NCI-H748 (cell line): ENCODE data around the gene ARID4A.
A peak's percentile ranks its signal among the peaks of the same experiment; 100 is the strongest.
"Not testable (repeated sequence)": the region's sequence is repeated elsewhere in the genome, so short reads cannot be mapped to it uniquely, and the experiment has no call there.

Experiments
- DNase-seq: peaks from one replicate; lab custom pipeline; 2025; ENCODE audit not compliant: unreplicated experiment; lab: John Stamatoyannopoulos, UW

ARID4A gene, protein sequence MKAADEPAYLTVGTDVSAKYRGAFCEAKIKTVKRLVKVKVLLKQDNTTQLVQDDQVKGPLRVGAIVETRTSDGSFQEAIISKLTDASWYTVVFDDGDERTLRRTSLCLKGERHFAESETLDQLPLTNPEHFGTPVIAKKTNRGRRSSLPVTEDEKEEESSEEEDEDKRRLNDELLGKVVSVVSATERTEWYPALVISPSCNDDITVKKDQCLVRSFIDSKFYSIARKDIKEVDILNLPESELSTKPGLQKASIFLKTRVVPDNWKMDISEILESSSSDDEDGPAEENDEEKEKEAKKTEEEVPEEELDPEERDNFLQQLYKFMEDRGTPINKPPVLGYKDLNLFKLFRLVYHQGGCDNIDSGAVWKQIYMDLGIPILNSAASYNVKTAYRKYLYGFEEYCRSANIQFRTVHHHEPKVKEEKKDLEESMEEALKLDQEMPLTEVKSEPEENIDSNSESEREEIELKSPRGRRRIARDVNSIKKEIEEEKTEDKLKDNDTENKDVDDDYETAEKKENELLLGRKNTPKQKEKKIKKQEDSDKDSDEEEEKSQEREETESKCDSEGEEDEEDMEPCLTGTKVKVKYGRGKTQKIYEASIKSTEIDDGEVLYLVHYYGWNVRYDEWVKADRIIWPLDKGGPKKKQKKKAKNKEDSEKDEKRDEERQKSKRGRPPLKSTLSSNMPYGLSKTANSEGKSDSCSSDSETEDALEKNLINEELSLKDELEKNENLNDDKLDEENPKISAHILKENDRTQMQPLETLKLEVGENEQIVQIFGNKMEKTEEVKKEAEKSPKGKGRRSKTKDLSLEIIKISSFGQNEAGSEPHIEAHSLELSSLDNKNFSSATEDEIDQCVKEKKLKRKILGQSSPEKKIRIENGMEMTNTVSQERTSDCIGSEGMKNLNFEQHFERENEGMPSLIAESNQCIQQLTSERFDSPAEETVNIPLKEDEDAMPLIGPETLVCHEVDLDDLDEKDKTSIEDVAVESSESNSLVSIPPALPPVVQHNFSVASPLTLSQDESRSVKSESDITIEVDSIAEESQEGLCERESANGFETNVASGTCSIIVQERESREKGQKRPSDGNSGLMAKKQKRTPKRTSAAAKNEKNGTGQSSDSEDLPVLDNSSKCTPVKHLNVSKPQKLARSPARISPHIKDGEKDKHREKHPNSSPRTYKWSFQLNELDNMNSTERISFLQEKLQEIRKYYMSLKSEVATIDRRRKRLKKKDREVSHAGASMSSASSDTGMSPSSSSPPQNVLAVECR

DNA sequence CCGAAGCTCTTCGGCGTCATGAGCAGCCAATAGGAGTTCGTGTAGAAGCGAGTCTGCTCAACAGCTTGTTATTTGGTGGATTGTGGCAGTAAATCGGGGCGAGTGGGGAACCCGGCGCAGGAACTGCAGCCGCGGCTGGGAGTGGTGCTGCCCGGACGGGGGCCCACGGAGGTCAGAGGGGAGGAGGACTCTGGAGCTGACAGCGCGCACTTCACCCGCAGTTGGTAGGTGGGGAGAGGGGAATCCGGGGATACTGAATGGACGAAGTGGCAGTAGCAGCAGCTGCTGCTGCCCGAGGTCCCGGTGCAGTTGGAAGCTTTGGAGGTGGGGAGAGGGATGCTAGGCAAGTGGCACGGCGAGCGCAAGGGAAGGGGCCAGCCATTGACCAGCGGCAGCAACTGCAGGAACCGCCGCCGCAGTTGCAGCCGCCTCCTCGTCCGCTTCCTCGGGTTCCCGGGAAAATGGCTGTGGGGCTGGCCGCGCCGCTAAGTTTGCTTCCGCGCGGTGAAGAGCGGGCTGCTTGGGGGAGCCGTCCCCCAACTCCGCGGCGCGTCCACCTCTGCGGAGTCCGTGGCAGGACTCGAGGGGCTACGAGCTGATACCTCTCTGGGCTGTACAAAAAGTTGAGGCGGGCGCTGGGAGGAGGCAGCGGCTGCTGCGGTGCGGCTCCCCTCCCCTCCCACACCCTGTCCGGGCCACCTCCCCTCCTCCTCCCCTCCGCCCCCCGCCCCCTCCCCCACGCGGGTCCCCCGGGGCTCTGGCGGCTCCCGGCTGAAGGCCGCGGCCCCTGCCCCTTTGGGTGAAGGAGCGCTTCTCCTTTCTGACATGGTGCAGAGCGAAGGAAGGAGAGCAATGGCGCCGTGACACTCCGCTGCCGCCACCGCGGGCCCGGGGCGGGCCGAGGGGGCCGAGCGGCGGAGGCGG is at the start of gene ARID4A:
ARID4A (plus strand) TSS at position 79 of the 924 bp plus-strand sequence. CDS start 1,300 bp downstream, outside the sequence.
- peak; percentile 36 for DNase-seq

DNA sequence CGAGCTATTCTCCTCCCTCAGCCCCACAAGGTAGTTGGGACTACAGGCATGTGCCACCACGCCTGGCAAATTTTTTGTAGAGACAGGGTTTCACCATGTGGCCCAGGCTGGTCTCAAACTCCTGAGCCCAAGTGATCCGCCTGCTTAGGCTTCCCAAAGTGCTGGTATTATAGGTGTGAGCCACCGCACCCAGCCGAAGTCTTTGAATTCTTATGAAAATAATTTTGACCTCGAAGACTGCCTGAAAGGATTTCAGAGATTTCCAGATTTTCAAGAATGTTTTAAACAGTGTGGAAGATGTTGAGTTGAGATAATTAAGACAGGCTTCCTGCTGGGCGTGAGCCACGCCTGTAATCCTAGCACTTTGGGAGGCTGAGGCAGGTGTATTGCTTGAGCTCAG is 48.7 kb upstream of the ARID4A start:
- DNase-seq = no peak

DNA sequence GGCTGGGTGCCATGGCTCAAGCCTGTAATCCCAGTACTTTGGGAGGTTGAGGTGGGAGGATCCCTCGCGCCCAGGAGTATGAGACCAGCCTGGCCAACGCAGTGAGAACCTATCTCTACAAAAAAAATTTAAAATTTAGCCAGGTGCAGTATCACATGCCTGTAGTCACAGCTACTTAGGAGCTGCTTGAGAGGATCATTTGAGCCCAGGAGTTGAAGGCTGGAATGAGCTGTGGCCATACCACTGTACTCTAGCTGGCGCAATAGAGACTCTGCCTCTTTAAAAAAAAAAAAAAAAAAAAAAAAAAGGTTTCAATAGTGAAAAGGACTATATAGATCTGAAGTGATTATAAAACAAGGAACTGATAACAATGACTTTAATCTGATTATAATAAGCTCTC is 40.2 kb upstream of the ARID4A start:
- DNase-seq = no peak

DNA sequence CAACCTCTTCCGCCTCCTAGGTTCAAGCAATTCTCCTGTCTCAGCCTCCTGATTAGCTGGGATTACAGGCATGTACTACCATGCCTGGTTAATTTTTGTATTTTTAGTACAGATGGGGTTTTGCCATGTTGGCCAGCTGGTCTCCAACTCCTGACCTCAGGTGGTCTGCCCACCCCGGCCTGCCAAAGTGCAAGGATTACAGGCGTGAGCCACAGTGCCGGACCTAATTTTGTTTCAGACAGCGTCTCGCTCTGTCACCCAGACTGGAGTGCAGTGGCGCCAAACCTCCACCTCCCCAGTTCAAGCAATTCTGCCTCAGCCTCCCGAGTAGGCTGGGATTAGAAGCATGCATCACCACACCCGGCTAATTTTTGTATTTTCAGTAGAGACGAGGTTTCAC is 36.4 kb upstream of the ARID4A start:
- not testable (repeated sequence) for DNase-seq

DNA sequence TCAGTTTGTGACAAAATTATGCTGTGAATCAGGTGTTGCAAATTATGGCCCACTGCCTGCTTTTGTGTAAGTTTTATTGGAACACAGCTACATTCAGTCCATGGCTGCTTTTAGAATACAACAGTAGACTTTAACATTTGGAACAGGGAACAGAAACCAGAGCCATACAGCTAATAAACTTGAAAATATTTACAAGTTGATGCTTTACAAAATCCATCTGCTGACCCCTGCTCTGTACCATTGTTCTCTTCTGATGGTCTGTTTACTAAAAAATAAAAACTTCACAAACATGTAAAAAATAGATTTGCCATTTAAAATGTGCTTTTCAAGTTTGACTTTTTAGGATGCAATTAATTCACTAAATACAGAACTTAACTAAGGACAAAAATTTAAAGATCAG is 33.0 kb upstream of the ARID4A start:
- no peak for DNase-seq

DNA sequence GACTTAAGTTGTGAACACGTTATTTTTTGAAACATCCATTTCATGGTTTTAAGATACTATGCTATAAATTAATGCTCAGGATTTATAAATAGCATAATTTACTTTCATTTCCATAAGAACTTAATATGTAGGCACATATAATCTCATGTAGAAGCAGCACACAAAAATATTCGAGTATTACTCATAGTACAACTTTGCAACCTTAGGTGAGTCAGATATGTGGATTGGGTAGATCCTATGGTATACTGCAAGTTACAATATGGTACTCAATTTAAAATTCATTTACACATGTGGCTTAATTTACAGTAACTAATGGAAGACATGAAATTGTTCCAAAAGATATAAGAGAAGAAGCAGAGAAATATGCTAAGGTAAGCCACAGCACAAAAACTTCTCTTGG is 27.7 kb upstream of the ARID4A start:
- no peak for DNase-seq

DNA sequence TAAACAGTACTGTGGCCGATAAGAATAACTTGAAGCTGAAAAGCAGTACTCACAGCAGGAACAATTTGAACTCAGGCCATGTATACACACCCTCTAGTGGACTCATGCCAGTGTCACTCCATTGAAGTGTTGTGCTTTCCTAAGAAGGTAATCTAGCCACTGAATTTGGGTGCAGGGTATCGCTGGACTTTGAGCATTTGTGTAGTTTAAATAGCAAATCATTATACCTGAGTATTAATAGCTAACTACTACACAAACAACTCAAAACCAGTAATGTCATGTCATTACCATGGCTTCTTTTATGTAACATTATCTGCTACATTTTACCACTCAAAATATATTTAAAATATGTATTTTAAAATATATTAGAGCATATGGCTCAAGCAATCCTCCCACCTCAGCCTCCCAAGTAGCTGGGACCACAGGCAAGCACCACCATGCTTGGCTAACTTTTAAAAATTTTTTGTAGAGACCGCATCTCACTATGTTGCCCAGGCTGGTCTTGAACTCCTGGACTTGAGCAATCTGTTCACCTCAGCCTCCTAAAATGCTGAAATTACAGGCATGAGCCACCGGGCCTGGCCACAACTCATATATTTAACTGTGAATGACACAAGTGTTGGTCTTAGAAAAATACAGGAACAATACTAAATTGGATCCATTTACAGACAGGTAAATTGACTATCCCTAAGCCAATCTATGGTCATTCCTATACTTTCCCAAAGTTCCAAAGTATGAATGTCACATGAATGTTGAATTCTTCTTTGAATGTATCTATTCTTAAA is 25.6 kb upstream of the ARID4A start:
- DNase-seq = no peak

DNA sequence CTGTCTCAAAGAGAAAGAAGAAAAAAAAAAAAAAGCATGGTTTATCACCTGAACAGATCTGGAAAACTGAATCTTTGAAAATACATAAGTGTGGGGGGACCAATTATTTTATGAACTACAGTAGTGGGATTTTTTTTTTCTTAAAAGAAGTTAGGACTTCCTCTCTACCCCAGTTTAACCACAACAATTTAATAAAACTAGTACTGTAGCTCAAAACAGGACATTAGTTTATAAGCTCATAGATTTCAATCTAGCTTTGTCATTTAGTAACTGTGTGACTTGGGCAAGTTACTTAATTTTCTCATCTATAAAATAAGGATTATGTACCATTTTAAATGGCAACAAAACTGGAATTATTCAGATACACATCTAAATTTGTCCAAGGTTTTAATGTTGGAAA is 23.5 kb upstream of the ARID4A start:
- no peak for DNase-seq

DNA sequence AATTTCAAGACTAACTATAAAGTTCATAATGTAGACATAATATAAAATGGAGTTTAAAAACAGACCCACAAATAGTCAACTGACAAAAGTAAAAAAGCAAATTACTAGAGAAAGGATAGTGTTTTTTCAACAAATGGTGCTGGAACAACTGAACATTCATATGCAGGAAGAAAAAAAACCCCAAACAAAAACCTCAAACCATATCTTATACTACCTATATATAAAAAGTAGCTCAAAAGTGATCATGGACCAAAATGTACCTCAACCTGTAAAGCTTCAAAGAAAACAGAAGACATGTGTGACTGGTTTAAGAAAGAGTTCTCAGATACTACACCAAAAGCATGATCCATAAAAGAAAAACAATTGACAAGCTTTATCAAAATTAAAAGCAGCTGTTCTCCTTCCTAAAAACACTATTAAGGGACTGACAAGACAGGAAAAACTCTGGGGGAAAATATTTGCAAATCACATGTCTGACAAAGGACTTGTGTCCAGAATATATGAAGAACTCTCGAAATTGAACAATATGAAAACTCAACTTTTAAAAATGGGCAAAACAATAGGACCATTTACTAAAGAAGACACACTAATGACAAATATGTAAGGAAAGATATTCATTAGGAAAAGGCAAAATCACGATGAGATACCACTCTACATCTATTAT is 22.7 kb upstream of the ARID4A start:
- DNase-seq = no peak

DNA sequence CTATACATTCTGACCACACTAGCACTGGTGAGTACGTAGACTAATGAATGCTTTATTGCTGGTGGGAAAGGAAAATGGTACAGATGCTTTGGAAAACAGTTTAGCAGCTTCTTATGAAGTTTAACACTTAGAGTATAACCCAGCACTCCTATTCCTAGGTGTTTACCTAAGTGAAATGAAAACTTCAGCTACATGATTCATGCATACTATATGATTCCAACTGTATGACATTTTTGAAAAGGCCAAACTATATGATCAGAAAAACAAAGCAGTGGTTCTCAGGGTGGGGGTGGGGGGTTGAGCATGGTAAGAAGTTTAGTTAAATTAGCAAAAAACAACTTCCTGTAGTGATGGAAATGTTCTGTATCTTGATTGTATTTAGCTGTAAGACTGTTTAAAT is 22.1 kb upstream of the ARID4A start:
- DNase-seq = no peak

DNA sequence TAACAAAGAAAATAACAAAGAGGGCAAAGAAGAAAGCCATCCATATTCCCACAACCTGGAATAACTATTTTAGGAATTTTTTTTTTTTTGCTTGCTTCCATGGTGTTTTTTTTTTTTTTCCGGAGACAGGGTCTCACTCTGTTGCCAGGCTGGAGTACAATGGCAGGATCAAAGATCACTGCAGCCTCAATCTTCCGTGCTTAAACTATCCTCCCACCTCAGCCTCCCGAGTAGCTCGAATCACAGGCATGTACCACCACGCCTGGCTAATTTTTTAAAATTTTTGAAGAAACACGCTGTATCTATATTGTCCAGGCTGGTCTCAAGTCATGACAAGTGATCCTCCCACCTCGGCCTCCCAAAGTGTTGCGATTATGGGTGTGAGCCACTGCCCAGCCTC is 20.2 kb upstream of the ARID4A start:
- no peak for DNase-seq

DNA sequence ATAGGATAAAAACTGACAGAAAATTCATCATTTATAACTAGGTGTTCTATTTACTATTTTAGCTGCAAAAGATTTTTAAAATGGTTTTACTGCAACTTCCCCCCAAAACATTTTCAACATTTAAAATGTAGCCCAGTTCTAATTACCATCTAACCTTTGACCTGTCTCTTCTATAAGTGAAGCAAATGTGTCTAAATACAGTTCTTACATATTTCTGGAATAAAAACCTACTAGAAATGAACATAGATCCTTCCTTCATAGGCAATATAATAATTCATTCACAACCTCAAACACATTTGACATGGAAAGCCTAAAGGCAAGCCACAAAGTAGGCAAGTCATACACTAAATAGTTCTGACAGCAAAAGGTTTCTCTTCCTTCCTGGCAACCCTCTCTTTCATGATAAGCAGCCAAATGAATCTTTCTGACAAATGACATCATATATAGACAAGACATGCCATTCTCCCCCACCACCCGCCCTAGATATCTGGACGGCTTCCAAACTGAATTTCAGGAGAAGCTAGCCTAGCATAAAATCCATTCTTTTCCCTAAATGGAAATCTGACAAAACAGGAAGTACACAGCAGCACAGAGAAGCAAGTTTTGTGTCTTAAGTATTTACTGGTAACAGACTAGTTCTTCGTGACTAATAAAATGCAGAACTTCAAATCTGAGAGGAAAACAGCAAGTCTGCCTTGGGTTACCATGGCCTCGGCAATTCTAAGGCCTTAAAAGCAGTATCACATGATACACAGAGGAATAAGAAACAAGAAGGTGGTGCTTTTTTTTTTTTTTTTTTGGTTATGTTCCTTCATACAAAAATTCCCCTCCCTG is 17.2 kb upstream of the ARID4A start:
- DNase-seq = no peak

DNA sequence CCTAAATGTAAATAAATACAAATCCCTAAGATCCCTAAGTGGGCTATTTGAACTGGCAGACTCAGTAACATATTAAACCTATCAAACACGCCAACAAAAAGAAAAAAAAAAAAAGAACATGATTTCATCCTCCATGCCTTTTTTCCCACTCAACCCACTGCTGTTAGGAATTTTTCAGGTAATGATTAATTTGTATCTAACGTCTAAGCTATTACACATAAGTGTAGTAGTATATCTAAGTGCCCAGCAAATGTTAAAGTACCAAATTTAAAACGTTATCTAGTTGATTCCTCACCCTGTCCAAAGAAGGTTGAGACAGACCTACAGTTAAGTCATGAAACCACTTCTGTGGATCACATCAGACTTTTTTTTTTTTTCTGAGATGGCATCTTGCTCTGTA is 16.4 kb upstream of the ARID4A start:
- no peak for DNase-seq

DNA sequence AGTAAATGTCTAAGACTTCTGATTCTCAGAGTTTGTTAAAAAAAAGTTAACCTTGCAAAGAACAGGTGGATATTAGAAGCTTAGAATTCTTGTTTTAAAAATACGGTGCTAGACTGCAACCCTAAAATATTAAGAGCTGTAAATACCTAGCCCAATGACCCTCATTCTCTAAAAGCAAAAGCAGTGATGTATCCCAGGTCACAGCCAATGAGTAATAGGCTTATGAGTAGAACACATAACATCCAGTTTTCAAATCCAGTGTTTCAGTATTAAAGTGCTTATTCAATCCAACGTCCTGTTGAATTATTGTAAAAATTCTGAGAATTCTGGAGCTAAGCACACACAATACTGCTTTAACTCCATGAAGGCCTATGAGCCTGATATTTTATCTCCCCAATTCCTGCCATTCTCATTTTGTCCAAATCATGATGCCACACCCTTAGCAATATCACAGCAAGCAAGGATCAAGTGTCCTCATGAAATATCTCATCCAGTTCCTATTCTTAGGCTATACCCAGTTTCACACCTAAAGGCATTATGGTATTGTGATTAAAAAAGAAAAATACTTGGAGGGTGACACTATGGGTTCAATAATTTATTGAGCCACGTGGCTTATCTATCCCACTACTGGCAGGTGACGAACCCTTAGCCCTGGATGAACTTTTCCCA is 15.3 kb upstream of the ARID4A start:
- DNase-seq = no peak

DNA sequence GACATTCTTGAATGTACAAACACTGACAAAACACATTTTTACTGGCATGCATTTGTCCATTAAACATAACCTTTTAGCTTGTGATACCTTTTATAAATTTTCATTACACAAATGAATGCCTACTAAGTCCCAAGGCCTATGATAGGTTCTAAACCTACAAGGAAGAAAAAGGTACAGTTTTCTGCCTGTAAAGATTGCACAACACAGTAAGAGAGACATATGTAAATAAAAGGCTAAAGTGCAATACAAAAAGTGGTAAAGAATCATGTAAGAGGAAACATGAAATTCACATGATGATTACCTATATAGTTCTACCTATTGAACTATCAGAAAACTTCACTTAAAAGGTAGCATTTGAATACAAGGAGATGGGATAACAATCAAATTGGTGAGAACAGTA is 14.6 kb upstream of the ARID4A start:
- no peak for DNase-seq

DNA sequence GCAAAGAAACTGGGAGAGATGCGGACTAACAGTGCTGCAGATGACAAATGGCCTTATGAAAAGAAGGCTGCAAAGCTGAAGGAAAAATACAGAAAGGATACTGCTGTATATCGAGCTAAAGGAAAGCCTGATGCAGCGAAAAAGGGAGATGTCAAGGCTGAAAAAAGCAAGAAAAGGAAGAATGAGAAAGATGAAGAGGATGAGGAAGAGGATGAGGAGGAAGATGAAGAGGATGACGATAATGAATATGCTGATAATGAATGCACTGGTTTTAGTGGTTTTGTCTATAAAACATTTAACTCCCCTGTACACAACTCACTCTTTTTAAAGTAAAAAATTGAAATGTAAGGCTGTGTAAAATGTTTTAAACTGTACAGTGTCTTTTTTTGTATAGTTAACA is 13.2 kb upstream of the ARID4A start:
- DNase-seq = no peak

DNA sequence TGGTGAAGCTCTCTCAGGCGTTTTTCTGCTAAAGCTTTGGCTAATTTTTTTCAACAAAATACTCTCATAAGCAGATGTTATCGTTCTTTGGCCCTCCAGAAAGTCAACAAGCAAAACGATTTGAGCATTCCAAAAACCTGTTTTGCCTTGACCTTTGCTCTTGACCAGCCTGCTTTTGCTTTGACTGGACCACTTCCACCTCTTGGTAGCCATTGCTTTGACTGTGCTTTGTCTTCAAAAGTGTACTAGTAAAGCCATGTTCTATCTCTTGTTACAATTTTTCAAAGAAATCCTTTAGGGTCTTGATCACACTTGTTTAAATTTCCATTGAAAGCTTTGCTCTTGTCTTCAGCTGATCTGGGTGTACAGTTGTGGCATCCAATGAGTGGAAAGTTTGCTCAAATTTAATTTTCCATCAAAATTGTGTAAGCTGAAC is 10.7 kb upstream of the ARID4A start:
- DNase-seq = no peak
